ENCODE measurements around the gene RAB37. TPM values are rescaled to one million over a fixed set of nuclear protein-coding genes. Genes with fewer than 3 reads are reported as not detected.

Gene RAB37
- polyA plus RNA-seq, 1 donor from 2014 or later, result not detected

GRCh38 chr17:74697515-74697914, 39.5 kb upstream of the RAB37 start:
- Histone ChIP-seq H3K27me3 (ENCODE audit: insufficient read depth, low read depth, low read length) (no peaks in the 10 kb centered on the region), H3K9me3 (ENCODE audit: low read length) (no peaks in the 10 kb centered on the region), H3K4me3 (ENCODE audit: low read length) (no peak overlapping the region), H3K36me3 (ENCODE audit: insufficient read depth, low read length) (no peaks in the 10 kb centered on the region), H2AFZ (ENCODE audit: low read depth, low read length) (no peak overlapping the region), H3K79me2 (replicated peaks; ENCODE audit: insufficient read depth, low read length) (no peaks in the 10 kb centered on the region), H3F3A (ENCODE audit: insufficient read depth, low read length, poor library complexity, severe bottlenecking) (no peaks in the 10 kb centered on the region), H3K9me2 (ENCODE audit: insufficient read depth, low read length) (no peaks in the 10 kb centered on the region), H3K9ac (ENCODE audit: low read length) (no peak overlapping the region), H3K27ac (ENCODE audit: low read length) (no peak overlapping the region), H4K20me1 (ENCODE audit: insufficient read depth) (no peaks in the 10 kb centered on the region), H3K4me2 (ENCODE audit: low read length) (no peak overlapping the region)
- TF ChIP-seq TAF1 (IDR thresholded peaks at IDR 0.05; ENCODE audit: low read depth) (no peak), EZH2 (IDR thresholded peaks at IDR 0.05; ENCODE audit: borderline replicate concordance, insufficient read depth, low read length, poor library complexity, severe bottlenecking) (no peak), MXI1 (conservative IDR thresholded peaks at IDR 0.05; ENCODE audit: poor library complexity, severe bottlenecking) (no peak)

- Histone ChIP-seq H4K20me1 (ENCODE audit: insufficient read depth) (no peaks in the 10 kb centered on the region), H3K4me3 (ENCODE audit: low read length) (no peak overlapping the region), H2AFZ (ENCODE audit: low read depth, low read length) (no peak overlapping the region), H3K36me3 (ENCODE audit: insufficient read depth, low read length) (no peaks in the 10 kb centered on the region), H3K4me2 (ENCODE audit: low read length) (no peak overlapping the region), H3K27ac (ENCODE audit: low read length) (no peak overlapping the region), H3F3A (ENCODE audit: insufficient read depth, low read length, poor library complexity, severe bottlenecking) (no peaks in the 10 kb centered on the region), H3K9me3 (ENCODE audit: low read length) (no peaks in the 10 kb centered on the region), H3K9ac (ENCODE audit: low read length) (no peak overlapping the region), H3K27me3 (ENCODE audit: insufficient read depth, low read depth, low read length) (no peaks in the 10 kb centered on the region), H3K9me2 (ENCODE audit: insufficient read depth, low read length) (no peaks in the 10 kb centered on the region), H3K79me2 (replicated peaks; ENCODE audit: insufficient read depth, low read length) (no peaks in the 10 kb centered on the region)
- no peak for TF ChIP-seq MXI1 (conservative IDR thresholded peaks at IDR 0.05; ENCODE audit: poor library complexity, severe bottlenecking)
- no peak for TF ChIP-seq TAF1 (IDR thresholded peaks at IDR 0.05; ENCODE audit: low read depth)
- no peak for TF ChIP-seq POLR2AphosphoS5 (IDR thresholded peaks at IDR 0.05)
- no peak for TF ChIP-seq EZH2 (IDR thresholded peaks at IDR 0.05; ENCODE audit: borderline replicate concordance, insufficient read depth, low read length, poor library complexity, severe bottlenecking)
- TF ChIP-seq SMC3 (conservative IDR thresholded peaks at IDR 0.05; ENCODE audit: poor library complexity), result no peak
- TF ChIP-seq CTCF (IDR thresholded peaks at IDR 0.05; ENCODE audit: poor library complexity, severe bottlenecking), result no peak
- no peak for TF ChIP-seq RAD21 (conservative IDR thresholded peaks at IDR 0.05)
- no peak for TF ChIP-seq EP300 (conservative IDR thresholded peaks at IDR 0.05; ENCODE audit: poor library complexity, severe bottlenecking)
- TF ChIP-seq, protein P1, sequence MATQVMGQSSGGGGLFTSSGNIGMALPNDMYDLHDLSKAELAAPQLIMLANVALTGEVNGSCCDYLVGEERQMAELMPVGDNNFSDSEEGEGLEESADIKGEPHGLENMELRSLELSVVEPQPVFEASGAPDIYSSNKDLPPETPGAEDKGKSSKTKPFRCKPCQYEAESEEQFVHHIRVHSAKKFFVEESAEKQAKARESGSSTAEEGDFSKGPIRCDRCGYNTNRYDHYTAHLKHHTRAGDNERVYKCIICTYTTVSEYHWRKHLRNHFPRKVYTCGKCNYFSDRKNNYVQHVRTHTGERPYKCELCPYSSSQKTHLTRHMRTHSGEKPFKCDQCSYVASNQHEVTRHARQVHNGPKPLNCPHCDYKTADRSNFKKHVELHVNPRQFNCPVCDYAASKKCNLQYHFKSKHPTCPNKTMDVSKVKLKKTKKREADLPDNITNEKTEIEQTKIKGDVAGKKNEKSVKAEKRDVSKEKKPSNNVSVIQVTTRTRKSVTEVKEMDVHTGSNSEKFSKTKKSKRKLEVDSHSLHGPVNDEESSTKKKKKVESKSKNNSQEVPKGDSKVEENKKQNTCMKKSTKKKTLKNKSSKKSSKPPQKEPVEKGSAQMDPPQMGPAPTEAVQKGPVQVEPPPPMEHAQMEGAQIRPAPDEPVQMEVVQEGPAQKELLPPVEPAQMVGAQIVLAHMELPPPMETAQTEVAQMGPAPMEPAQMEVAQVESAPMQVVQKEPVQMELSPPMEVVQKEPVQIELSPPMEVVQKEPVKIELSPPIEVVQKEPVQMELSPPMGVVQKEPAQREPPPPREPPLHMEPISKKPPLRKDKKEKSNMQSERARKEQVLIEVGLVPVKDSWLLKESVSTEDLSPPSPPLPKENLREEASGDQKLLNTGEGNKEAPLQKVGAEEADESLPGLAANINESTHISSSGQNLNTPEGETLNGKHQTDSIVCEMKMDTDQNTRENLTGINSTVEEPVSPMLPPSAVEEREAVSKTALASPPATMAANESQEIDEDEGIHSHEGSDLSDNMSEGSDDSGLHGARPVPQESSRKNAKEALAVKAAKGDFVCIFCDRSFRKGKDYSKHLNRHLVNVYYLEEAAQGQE (IDR thresholded peaks at IDR 0.05; ENCODE audit: borderline replicate concordance), result no peak
Measured at GRCh38 chr17:74698069-74698468, 39.0 kb upstream of the RAB37 start.
